ENCODE results near the gene PRCC.

PRCC gene

DNA sequence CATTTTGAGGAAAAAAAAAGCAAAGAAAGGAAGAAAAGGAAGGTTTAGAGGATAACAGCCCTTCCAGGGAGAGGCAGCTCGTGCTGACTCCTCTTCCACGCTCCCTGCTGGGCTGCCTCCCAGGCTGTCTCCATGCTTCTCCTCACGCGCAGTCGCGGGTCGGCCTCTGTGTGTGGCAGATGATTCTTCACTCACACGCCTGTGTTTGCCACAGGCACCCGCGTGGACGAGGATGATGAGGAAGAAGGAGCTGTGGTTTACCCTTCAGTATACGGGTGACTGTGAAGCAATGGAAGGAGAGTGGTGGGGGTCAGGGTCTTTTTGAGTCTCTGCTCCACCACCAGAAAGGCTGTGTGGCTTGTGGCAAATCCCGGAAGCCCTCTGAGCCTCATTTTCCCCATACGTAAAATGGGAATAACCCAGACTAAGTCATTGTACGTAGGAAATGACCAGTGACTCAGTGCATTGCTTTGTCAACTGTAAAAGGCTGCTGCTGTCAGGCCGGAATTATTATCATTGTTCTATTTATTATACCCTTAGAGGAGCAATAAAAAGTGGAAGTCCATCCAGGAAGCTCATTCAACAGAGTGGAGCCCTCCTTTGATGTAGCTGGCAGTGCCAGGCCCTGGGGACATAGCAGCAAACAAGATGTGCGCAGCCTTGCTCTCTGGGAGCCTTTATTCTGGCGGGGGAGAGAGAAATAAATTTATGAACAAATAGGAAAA, 61.2 kb downstream of the PRCC start:
- H3K4me1 ChIP-seq, result no peaks in the 10 kb centered on the region
- H3K27ac ChIP-seq, result no peak overlapping the region
- no peak for DNase-seq
- no peaks in the 10 kb centered on the region for H3K9me3 ChIP-seq
- no peak overlapping the region for H3K4me3 ChIP-seq
- H3K27me3 ChIP-seq, result peaks cover 0 to 33% of the 10 kb centered on the region in 2 donors
- TF ChIP-seq, protein P1, sequence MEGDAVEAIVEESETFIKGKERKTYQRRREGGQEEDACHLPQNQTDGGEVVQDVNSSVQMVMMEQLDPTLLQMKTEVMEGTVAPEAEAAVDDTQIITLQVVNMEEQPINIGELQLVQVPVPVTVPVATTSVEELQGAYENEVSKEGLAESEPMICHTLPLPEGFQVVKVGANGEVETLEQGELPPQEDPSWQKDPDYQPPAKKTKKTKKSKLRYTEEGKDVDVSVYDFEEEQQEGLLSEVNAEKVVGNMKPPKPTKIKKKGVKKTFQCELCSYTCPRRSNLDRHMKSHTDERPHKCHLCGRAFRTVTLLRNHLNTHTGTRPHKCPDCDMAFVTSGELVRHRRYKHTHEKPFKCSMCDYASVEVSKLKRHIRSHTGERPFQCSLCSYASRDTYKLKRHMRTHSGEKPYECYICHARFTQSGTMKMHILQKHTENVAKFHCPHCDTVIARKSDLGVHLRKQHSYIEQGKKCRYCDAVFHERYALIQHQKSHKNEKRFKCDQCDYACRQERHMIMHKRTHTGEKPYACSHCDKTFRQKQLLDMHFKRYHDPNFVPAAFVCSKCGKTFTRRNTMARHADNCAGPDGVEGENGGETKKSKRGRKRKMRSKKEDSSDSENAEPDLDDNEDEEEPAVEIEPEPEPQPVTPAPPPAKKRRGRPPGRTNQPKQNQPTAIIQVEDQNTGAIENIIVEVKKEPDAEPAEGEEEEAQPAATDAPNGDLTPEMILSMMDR (IDR thresholded peaks at IDR 0.05), result no peak
- no peaks in the 10 kb centered on the region for H3K36me3 ChIP-seq
- intact Hi-C loops (cut with DNase I; ENCODE audit: low total_unique reads), result no loop called here

DNA sequence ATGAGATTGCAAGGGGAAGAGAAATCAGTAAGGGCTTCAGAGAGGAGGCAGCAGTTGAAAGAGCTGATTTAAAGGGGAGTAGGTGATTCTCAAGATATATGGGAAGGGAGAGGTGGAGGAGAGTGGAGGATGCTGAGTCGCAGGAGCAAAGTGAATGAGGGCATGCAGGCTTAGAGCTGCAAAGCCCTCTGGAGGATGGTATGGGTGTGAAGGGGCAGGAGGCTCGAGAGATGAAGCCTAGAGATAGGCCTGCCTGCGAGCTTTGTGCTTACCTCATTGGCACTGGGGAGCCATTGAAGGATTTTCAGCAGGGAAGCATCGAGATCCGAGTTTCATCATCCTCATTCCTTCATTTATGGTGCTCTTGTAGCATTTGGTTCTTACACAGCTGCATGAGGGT, 65.1 kb downstream of the PRCC start:
- H3K9me3 ChIP-seq, result no peaks in the 10 kb centered on the region
- H3K4me3 ChIP-seq, result no peak overlapping the region
- no peak for DNase-seq
- H3K27me3 ChIP-seq, result peaks cover 0 to 52% of the 10 kb centered on the region in 2 donors
- H3K36me3 ChIP-seq, result no peaks in the 10 kb centered on the region
- H3K4me1 ChIP-seq, result no peaks in the 10 kb centered on the region
- no peak overlapping the region for H3K27ac ChIP-seq
- intact Hi-C loops (cut with DNase I; ENCODE audit: low total_unique reads), result no loop called here
- TF ChIP-seq, protein P1 (IDR thresholded peaks at IDR 0.05), result no peak

DNA sequence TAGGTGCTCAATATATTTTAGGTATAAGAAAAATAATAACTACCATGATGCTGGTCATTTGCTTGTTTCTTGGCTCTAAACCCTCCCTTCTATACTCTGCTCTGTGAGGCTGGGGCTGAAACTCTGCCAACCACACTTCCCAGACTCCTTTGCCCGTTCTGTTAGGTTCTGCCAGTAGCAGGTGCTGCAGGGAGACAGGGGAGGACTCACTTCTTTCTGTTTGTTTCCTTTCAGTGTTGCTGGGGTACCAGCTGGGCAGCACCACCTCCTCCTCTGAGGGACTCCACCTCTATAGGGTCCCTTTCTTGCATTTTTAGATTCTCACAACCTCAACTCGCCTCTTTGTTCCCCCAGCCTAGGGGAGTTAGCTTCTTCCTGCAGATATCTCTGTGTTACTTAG, 66.3 kb downstream of the PRCC start:
- Histone ChIP-seq H3K27ac (no peak overlapping the region), H3K27me3 (peaks cover 0 to 62% of the 10 kb centered on the region in 2 donors), H3K9me3 (no peaks in the 10 kb centered on the region), H3K36me3 (no peaks in the 10 kb centered on the region), H3K4me3 (no peak overlapping the region), H3K4me1 (no peaks in the 10 kb centered on the region)
- TF ChIP-seq, protein P1 (IDR thresholded peaks at IDR 0.05), result no peak
- intact Hi-C loops (cut with DNase I; ENCODE audit: low total_unique reads), result no loop called here
- DNase-seq, result no peak

DNA sequence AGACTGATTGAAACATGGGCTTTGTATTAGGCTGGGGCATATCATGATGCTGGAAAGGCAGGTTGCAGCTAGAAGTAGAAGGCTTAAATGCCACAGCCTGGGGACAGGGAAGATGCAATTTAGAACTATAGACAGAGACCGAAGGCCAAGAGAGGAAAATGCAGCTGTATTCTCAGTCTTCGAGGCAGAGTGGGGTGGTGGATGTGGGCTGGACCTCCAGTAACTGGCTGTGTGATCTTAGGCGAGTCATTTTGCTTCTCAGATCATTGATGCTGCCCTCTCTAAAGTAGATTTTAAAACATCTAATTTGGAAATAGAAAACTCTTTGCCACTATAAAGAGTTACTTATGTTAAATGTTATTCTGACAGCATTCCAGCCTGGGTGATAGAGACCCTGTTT, 67.0 kb downstream of the PRCC start:
- TF ChIP-seq, protein P1 (IDR thresholded peaks at IDR 0.05), result no peak
- Histone ChIP-seq H3K9me3 (no peaks in the 10 kb centered on the region), H3K4me1 (no peaks in the 10 kb centered on the region), H3K36me3 (no peaks in the 10 kb centered on the region), H3K27me3 (peaks cover 0 to 69% of the 10 kb centered on the region in 2 donors), H3K4me3 (no peak overlapping the region), H3K27ac (no peak overlapping the region)
- DNase-seq, result no peak
- intact Hi-C loops (cut with DNase I; ENCODE audit: low total_unique reads), result no loop called here

DNA sequence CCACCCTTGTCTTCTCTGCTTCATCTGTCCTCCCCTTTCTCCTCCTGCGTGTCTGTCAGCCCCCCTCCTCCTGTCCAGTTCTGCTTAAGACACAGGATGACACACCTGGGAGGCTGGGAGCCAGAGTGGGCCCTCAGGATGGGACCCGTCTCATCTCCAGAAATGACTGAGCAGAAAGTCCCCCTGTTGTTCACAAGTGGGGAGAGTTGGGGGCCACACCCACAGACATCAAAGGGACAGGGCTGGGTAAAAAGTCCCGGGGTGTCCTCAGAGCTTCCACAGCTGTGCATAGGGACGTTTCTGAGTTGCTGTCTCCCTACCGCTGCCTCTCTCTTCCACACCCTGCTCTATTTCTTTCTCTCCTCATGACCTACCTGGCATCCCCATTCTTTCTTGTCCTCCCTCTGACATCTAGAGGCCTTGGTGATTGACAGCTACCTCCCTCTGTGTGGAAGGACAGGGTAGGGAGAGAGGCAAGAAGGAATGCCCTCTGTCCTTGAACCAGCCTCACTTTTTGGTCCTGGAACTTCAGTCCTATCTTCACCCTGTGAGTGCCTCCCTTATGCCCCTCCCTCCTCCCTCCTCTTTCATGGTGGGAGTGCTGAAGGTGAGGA, 68.8 kb downstream of the PRCC start:
- H3K36me3 ChIP-seq, result no peaks in the 10 kb centered on the region
- TF ChIP-seq, protein P1 (IDR thresholded peaks at IDR 0.05), result no peak
- intact Hi-C loops (cut with DNase I; ENCODE audit: low total_unique reads), result no loop called here
- no peak overlapping the region for H3K4me3 ChIP-seq
- no peaks in the 10 kb centered on the region for H3K4me1 ChIP-seq
- H3K27ac ChIP-seq, result no peak overlapping the region
- no peaks in the 10 kb centered on the region for H3K9me3 ChIP-seq
- peaks cover 0 to 75% of the 10 kb centered on the region in 2 donors for H3K27me3 ChIP-seq
- DNase-seq, result no peak

All from tibial artery (tissue), 4 donors.